Right kidney (tissue), 1 donor: Measurements from ENCODE around the gene PRDM12.
"Not testable (repeated sequence)": the region's sequence is repeated elsewhere in the genome, so short reads cannot be mapped to it uniquely, and the experiment has no call there.

Experiments
- DNase-seq: peaks from one replicate; pipeline ENCODE4 v3.0.0-alpha.2; 2016

The PRDM12 gene

GRCh38 chr9:130665029-130665430, 636 bp downstream of the PRDM12 start:
- no peak for DNase-seq

- peak; percentile 38 for DNase-seq
Measured at GRCh38 chr9:130665431-130666392, 1.3 kb downstream of the PRDM12 start.

- peak; percentile 39 for DNase-seq
Measured at GRCh38 chr9:130666393-130667119, 2.2 kb downstream of the PRDM12 start.

- DNase-seq: no peak
Measured at GRCh38 chr9:130667120-130667435, 2.7 kb downstream of the PRDM12 start.

GRCh38 chr9:130668196-130668595, 3.8 kb downstream of the PRDM12 start:
- no peak for DNase-seq

GRCh38 chr9:130668659-130669058, 4.3 kb downstream of the PRDM12 start:
- DNase-seq: no peak

GRCh38 chr9:130669965-130670364, 5.6 kb downstream of the PRDM12 start:
- DNase-seq: no peak

- DNase-seq: no peak
Measured at GRCh38 chr9:130670644-130671043, 6.2 kb downstream of the PRDM12 start.

GRCh38 chr9:130672466-130672865, 8.1 kb downstream of the PRDM12 start:
- DNase-seq: no peak

GRCh38 chr9:130672933-130673615, 8.7 kb downstream of the PRDM12 start:
- no peak for DNase-seq

GRCh38 chr9:130675396-130675795, 11.0 kb downstream of the PRDM12 start:
- DNase-seq: no peak

- DNase-seq: no peak
Measured at GRCh38 chr9:130677252-130677651, 12.9 kb downstream of the PRDM12 start.

- DNase-seq: peak; percentile 79
Measured at GRCh38 chr9:130680836-130681768, 16.7 kb downstream of the PRDM12 start.

- peak; percentile 65 for DNase-seq
Measured at GRCh38 chr9:130681769-130682420, 17.5 kb downstream of the PRDM12 start.

- DNase-seq: peak; percentile 59
Measured at GRCh38 chr9:130682421-130683121, 18.2 kb downstream of the PRDM12 start.

- no peak for DNase-seq
Measured at GRCh38 chr9:130685104-130685503, 20.7 kb downstream of the PRDM12 start.

GRCh38 chr9:130685945-130686344, 21.6 kb downstream of the PRDM12 start:
- DNase-seq: not testable (repeated sequence)

GRCh38 chr9:130687615-130688014, 23.2 kb downstream of the PRDM12 start:
- DNase-seq: no peak

GRCh38 chr9:130688072-130688471, 23.7 kb downstream of the PRDM12 start:
- DNase-seq: no peak

- DNase-seq: no peak
Measured at GRCh38 chr9:130689572-130689936, 25.2 kb downstream of the PRDM12 start.
